HuH-7.5 (cell line): ENCODE data around the gene GRAMD1B.
"Not testable (repeated sequence)": the region's sequence is repeated elsewhere in the genome, so short reads cannot be mapped to it uniquely, and the experiment has no call there.

Experiments used
- DNase-seq: peaks from one replicate; pipeline ENCODE4 v3.0.0; 2011; ENCODE audit warnings: low spot score

GRAMD1B gene

GRCh38 chr11:123509737-123510578, 79.9 kb downstream of the GRAMD1B start:
- DNase-seq = no peak

- DNase-seq = no peak
These were observed 80.5 kb downstream of the GRAMD1B start for GRCh38 chr11:123510579-123510905.

- DNase-seq = peak; percentile 44
These were observed 81.2 kb downstream of the GRAMD1B start for GRCh38 chr11:123511037-123511870.

GRCh38 chr11:123513309-123513708, 83.2 kb downstream of the GRAMD1B start:
- not testable (repeated sequence) for DNase-seq

- no peak for DNase-seq
These were observed 86.2 kb downstream of the GRAMD1B start for GRCh38 chr11:123516238-123516637.

- no peak for DNase-seq
These were observed 87.7 kb downstream of the GRAMD1B start for GRCh38 chr11:123517559-123518364.

GRCh38 chr11:123518496-123519054, 88.5 kb downstream of the GRAMD1B start:
- no peak for DNase-seq

- DNase-seq = no peak
These were observed 89.2 kb downstream of the GRAMD1B start for GRCh38 chr11:123519055-123519796.

- DNase-seq = no peak
These were observed 89.7 kb downstream of the GRAMD1B start for GRCh38 chr11:123519797-123520193.

- not testable (repeated sequence) for DNase-seq
These were observed 90.4 kb downstream of the GRAMD1B start for GRCh38 chr11:123520476-123520875.

GRCh38 chr11:123521001-123521400, 90.9 kb downstream of the GRAMD1B start:
- DNase-seq = no peak

GRCh38 chr11:123521930-123522329, 91.9 kb downstream of the GRAMD1B start:
- no peak for DNase-seq

- DNase-seq = no peak
These were observed 93.5 kb downstream of the GRAMD1B start for GRCh38 chr11:123523539-123523938.

GRCh38 chr11:123525097-123525496, 95.0 kb downstream of the GRAMD1B start:
- DNase-seq = no peak

GRCh38 chr11:123525511-123525918, 95.4 kb downstream of the GRAMD1B start:
- DNase-seq = no peak

GRCh38 chr11:123526027-123526805, 96.1 kb downstream of the GRAMD1B start:
- DNase-seq = no peak

- no peak for DNase-seq
These were observed 96.8 kb downstream of the GRAMD1B start for GRCh38 chr11:123526918-123527317.

GRCh38 chr11:123527526-123527925, 97.5 kb downstream of the GRAMD1B start:
- DNase-seq = no peak

- no peak for DNase-seq
These were observed 97.9 kb downstream of the GRAMD1B start for GRCh38 chr11:123527947-123528346.

- no peak for DNase-seq
These were observed 101.3 kb downstream of the GRAMD1B start for GRCh38 chr11:123531325-123531724.
